ENCODE data around the gene VWA8.
"Not testable (repeated sequence)": the region's sequence is repeated elsewhere in the genome, so short reads cannot be mapped to it uniquely, and the experiment has no call there.

The VWA8 gene

GRCh38 chr13:41928323-41928722 is 32.6 kb downstream of the VWA8 start:
- in situ Hi-C loops (cut with HindIII; ENCODE audit: low sequenced_read_pairs), result no loop called here

GRCh38 chr13:41925014-41925413 is 35.9 kb downstream of the VWA8 start:
- in situ Hi-C loops (cut with HindIII; ENCODE audit: low sequenced_read_pairs), result no loop called here

GRCh38 chr13:41922894-41923293 is 38.0 kb downstream of the VWA8 start:
- in situ Hi-C loops (cut with HindIII; ENCODE audit: low sequenced_read_pairs), result not testable (repeated sequence)

DNA sequence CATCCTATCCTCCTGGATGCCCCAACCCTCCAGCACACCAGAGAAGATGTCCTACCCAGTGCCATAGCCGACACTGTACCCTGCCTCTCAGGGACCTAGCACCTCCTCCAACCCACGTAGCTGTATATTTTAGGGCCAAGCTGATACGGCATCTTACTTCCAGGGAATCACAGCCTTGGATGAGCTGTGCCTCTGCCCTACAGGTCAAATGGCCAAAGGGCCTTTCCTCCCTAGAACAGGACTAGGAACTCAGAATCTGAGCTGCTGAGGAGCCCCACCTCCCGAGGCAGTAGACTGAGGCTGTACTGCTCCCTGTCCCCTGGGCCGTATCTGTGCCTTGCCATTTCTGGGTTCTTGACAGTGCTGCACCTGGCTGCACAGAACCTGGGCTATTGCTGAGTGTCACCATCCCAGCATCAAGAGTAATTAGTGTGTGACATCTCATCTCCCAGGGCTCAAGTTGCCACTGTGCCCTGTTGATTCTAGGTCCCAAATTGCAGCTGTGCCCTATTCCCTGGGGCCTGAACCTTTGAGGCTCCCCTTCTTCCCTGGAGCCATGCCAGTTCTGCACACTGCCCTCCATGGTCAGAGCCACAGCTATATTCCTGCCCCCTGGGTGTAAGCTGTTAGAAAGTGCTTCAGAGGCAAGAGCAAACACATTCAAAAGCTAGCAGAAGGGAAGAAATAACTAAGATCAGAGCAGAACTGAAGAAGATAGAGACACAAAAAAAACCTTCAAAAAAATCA is 41.0 kb downstream of the VWA8 start:
- in situ Hi-C loops (cut with HindIII; ENCODE audit: low sequenced_read_pairs), result no loop called here

- in situ Hi-C loops (cut with HindIII; ENCODE audit: low sequenced_read_pairs), result no loop called here
Measured at GRCh38 chr13:41919031-41919740, 41.7 kb downstream of the VWA8 start.

- in situ Hi-C loops (cut with HindIII; ENCODE audit: low sequenced_read_pairs), result no loop called here
Measured at GRCh38 chr13:41917641-41918040, 43.3 kb downstream of the VWA8 start.

DNA sequence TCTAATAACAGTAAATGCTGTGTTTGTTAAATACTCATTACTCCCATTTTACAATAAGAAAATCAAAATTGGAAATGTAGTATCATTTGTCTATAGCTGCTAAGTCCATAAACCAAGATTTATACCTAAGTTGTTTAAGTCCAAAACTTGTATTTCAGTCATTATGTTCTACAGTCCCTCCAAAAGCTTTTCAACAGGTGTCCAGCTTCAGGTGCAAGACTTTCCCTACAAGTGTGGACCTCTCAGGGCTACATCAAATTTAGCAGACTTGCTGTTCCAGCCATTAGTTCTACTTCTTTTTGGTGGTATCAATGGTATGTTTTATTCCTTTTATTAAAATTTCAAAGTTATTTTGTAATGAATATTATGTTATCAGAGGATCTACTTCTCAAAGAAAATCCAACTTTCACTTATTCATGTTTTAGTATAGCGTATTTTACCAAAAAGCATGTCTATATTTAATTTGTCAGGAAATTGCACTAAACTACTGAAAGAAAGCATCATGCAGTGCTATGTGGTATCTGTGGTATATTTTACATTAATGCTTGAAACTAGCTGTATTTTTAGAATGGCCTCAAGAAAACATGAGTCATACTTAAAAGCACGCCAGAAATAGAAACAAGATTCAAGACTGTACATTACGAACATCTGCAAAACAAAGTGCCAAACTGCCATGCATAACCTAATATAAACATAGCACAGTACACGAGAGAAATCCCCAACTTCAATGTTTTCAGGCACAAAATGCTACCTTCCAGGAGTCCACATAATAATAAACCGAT is 44.5 kb downstream of the VWA8 start:
- in situ Hi-C loops (cut with HindIII; ENCODE audit: low sequenced_read_pairs), result no loop called here

DNA sequence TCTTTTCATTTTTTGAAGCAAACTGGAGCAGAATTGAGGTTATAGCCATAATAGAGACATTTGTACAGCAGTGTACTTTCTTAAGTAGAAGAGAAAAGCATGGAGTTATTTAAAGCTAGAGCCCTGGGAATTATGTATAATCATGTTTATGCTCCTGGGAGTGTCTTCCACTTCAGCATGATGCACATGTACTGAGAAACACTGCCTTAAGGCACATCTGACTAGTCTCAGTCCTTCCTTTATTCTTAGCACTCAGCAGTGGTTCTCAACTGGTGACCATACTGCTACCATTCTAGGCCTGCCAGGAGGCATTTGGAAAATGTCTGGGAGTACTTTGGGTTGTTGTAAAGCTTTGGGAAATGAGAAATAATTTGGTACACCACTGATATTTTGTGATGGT is 45.8 kb downstream of the VWA8 start:
- in situ Hi-C loops (cut with HindIII; ENCODE audit: low sequenced_read_pairs), result no loop called here

DNA sequence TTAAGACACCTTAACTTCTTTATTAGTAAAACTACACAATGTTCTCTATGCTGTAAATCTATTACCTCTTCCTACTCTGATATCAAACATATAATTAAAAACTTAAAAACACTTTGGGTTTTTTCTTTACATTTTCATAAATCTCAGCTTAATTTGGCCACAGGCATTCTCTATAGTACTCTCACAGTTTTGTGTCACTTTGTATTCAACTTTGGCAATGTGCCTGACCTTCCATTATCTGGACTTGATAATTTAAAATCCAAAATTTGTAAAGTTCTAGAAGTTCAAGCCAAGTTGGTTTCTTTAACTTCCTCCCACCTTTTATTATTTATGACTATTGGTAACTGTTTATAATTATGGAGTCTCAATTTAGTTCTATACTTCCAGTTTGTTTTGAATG is 46.4 kb downstream of the VWA8 start:
- in situ Hi-C loops (cut with HindIII; ENCODE audit: low sequenced_read_pairs), result no loop called here

GRCh38 chr13:41909506-41909905 is 51.4 kb downstream of the VWA8 start:
- in situ Hi-C loops (cut with HindIII; ENCODE audit: low sequenced_read_pairs), result no loop called here

DNA sequence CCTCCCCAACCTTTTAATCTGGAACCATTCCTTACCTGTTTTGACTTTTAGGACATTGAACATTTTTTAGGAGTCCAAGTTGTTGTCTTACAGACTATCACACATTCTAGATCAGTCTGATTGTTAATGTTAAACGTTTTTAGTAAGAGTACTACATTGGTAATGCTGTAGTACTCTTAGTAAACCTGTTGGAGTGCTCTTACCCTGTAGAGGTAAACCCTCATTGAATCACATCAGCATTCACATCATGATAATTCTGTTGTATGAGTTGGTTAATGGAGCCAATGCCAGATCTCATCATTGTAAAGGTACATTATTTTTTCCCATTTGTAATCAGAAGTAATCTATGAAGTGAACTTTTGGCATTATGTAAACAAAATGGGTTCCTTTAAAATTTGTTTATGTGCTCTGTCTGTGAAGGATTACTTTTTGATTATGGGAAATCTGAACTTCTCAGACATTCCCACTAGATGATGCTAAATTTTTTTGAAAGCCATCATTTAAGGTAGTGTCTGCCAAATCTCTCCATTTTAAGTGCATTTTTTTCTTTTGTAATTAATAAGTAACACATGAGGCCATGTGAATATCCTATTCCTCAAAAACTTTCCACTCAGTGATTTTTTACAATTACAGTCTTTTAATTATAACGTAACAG is 55.2 kb downstream of the VWA8 start:
- in situ Hi-C loops (cut with HindIII; ENCODE audit: low sequenced_read_pairs), result no loop called here

DNA sequence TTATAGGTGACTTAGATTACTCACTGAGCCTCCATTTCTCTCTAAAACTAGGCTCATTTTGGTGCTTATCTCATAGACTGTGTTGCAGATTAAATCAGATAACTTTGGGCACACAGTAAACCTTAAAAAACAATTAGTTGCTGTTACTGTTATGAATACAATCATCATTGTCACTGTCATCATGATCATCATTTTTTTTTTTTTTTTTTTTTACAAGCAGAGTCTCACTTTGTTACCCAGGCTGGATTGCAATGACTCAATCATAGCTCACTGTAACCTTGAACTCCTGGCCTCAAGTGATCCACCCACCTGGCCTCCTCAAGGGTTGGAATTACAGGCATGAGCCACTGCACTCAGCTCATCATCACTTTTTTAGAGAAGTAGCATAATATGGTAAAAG is 60.0 kb downstream of the VWA8 start:
- in situ Hi-C loops (cut with HindIII; ENCODE audit: low sequenced_read_pairs), result no loop called here

- in situ Hi-C loops (cut with HindIII; ENCODE audit: low sequenced_read_pairs), result not testable (repeated sequence)
Measured at GRCh38 chr13:41898411-41898810, 62.5 kb downstream of the VWA8 start.

DNA sequence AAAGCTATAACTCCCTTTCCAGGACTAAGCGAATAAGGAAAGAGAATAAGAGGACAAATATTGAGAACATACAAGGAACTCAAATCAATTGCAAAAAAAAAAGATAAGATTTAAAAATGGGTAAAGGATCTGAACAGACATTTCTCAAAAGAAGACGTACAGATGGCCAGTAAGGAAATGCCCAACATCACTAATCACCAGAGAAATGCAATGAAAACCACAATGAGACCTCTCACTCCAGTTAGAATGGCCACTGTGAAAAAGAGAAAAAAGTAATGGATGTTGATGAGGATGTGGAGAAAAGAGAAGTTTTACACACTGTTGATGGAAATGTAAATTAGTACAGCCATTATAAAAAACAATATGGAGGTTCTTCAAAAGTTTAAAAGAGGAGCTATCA is 63.8 kb downstream of the VWA8 start:
- in situ Hi-C loops (cut with HindIII; ENCODE audit: low sequenced_read_pairs), result no loop called here

GRCh38 chr13:41895478-41895877 is 65.4 kb downstream of the VWA8 start:
- in situ Hi-C loops (cut with HindIII; ENCODE audit: low sequenced_read_pairs), result no loop called here

- in situ Hi-C loops (cut with HindIII; ENCODE audit: low sequenced_read_pairs), result no loop called here
Measured at GRCh38 chr13:41891119-41891518, 69.8 kb downstream of the VWA8 start.

DNA sequence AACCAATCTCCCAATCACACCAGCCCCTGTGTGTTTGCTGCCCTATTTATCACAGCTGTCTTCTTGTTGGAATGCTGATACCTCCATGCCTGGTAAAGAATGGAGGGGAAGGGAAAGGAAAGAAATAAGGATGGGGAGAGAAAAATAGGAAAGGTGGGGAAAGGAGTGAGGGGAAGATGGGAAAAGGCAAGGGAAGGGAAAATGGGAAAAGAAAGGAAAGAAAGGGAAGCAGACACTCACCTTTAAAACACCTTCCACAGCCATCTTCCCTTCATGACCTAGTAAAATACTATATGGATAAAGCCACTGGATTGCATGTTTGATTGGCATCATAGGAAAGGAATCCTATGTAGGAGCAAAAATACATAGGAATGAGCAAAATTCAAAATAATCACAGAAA is 77.8 kb downstream of the VWA8 start:
- in situ Hi-C loops (cut with HindIII; ENCODE audit: low sequenced_read_pairs), result no loop called here

DNA sequence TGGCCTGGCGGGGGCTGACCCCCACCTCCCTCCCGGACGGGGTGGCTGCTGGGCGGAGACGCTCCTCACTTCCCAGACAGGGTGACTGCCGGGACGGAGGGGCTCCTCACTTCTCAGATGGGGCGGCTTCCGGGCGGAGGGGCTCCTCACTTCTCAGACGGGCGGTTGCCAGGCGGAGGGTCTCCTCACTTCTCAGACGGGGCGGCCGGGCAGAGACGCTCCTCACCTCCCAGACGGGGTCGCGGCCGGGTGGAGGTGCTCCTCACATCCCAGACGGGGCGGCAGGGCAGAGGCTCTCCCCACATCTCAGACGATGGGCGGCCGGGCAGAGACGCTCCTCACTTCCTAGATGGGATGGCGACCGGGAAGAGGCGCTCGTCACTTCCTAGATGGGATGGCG is 79.0 kb downstream of the VWA8 start:
- in situ Hi-C loops (cut with HindIII; ENCODE audit: low sequenced_read_pairs), result not testable (repeated sequence)

DNA sequence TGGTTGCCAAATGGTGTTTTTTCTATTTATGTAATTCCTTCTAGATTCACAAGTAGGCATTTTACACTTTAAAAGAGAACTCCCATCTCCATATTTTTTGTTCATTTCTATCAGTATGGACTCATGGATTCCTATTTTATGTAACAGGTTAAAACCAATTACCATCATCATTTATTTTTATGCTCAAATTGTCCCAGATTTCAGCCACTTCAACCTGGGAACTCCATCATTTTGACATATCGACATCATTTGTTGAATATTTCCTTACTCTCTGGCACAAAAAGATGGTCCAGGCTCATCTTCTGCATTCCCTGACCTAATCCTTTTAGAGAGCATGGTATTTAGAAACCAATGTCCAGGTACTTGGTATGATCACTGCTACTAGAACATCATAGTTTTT is 79.9 kb downstream of the VWA8 start:
- in situ Hi-C loops (cut with HindIII; ENCODE audit: low sequenced_read_pairs), result no loop called here

GRCh38 chr13:41864658-41865057 is 96.3 kb downstream of the VWA8 start:
- in situ Hi-C loops (cut with HindIII; ENCODE audit: low sequenced_read_pairs), result no loop called here

DNA sequence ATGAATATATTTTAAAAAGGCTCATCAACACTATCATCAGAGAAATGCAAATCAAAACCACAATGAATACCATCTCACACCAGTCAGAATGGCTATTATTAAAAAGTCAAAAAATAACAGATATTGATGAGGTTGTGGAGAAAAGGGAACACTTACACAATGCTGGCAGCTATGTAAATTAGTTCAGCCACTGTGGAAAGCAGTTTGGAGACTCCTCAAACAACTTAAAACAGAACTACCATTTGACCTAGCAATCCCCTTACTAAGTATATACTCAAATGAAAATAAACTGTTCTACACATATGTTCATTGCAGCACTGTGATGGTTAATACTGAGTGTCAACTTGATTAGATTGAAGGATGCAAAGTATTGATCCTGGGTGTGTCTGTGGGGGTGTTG is 98.2 kb downstream of the VWA8 start:
- in situ Hi-C loops (cut with HindIII; ENCODE audit: low sequenced_read_pairs), result not testable (repeated sequence)

All from endothelial cell of hepatic sinusoid (primary cell).